K562 (cell line): ENCODE results near the gene HAPSTR1. TPM values are rescaled to one million over a fixed set of nuclear protein-coding genes. Genes with fewer than 3 reads are reported as not detected.

Experiments used
- CBFB ChIP-seq: sonication (generic); formaldehyde crosslinking; IDR thresholded peaks from 2 replicates; pipeline ENCODE4 v1.4.0; 2020; ENCODE audit warnings: mild to moderate bottlenecking, missing genetic modification reagents
- CREB3L1 ChIP-seq: fragments of 450-650 bp; IDR thresholded peaks from 2 replicates; pipeline ENCODE4 v1.6.1; 2014; ENCODE audit warnings: low read depth, mild to moderate bottlenecking, moderate library complexity, borderline replicate concordance
- EP400 ChIP-seq: fragments of 450-650 bp; IDR thresholded peaks from 2 replicates; pipeline ENCODE4 v1.6.1; 2017; ENCODE audit warnings: antibody characterized with exemption, mild to moderate bottlenecking, moderate library complexity
- FOXP1 ChIP-seq: sonication (generic); formaldehyde crosslinking; IDR thresholded peaks from 2 replicates; pipeline ENCODE4 v1.8.0; 2022; ENCODE audit warnings: mild to moderate bottlenecking, missing genetic modification reagents
- JUND ChIP-seq, 2 experiments: IDR thresholded peaks; 2 replicates in 1 of 2; 3 replicates in 1 of 2; pipeline ENCODE4 v1.6.1; 2011; ENCODE audit warnings: borderline replicate concordance in 2 of 2, low read depth in 2 of 2, low read length in 2 of 2, improper control_type of control experiment in 1 of 2, missing biosample characterization in 1 of 2, missing genetic modification characterization in 1 of 2, missing genetic modification reagents in 1 of 2
- MBD2 ChIP-seq: sonication (generic); IDR thresholded peaks from 2 replicates; pipeline ENCODE4 v1.6.1; 2016; ENCODE audit warnings: low read depth, borderline replicate concordance
- NR0B1 ChIP-seq: fragments of 450-650 bp; IDR thresholded peaks from one replicate; pipeline ENCODE4 v1.6.1; 2018; ENCODE audit warnings: mild to moderate bottlenecking, moderate library complexity; ENCODE audit not compliant: partially characterized antibody
- NR1H2 ChIP-seq: sonication (generic); formaldehyde crosslinking; IDR thresholded peaks from 2 replicates; pipeline ENCODE4 v1.4.0; 2020; ENCODE audit warnings: mild to moderate bottlenecking, missing genetic modification reagents
- RBBP5 ChIP-seq: fragments of 200-600 bp; sonication (generic); IDR thresholded peaks from 2 replicates; pipeline ENCODE4 v1.6.1; 2012; ENCODE audit warnings: borderline replicate concordance, mild to moderate bottlenecking, low read length, control low read depth, inconsistent platforms; ENCODE audit not compliant: insufficient read depth, poor library complexity, severe bottlenecking
- SAP30 ChIP-seq: fragments of 200-600 bp; sonication (generic); IDR thresholded peaks from 2 replicates; pipeline ENCODE4 v1.6.1; 2012; ENCODE audit warnings: borderline replicate concordance, low read depth, mild to moderate bottlenecking, moderate library complexity, low read length, control low read depth, inconsistent platforms; ENCODE audit not compliant: insufficient read depth, poor library complexity, severe bottlenecking
- SRSF7 ChIP-seq: fragments of 200-400 bp; formaldehyde crosslinking; optimal IDR thresholded peaks from 2 replicates; pipeline ENCODE3; 2017; ENCODE audit warnings: mild to moderate bottlenecking, low read depth, low read length
- TCFL5 ChIP-seq: fragments of 250-450 bp; sonication (Bioruptor Pico); conservative IDR thresholded peaks from 2 replicates; pipeline ENCODE4 v1.6.1; 2021; ENCODE audit warnings: mild to moderate bottlenecking, moderate library complexity, matching md5 sums
- THRB ChIP-seq: fragments of 450-650 bp; formaldehyde crosslinking; conservative IDR thresholded peaks from 2 replicates; pipeline ENCODE4 v1.4.0; 2022; ENCODE audit warnings: mild to moderate bottlenecking, missing genetic modification characterization
- TRIM28 ChIP-seq: fragments of 450-650 bp; IDR thresholded peaks from 2 replicates; pipeline ENCODE4 v1.6.1; 2017
- ZNF316 ChIP-seq: fragments of 450-650 bp; IDR thresholded peaks from 2 replicates; pipeline ENCODE4 v1.6.1; 2016
- ZNF436 ChIP-seq: fragments of 250-450, 450-650 bp; sonication (Bioruptor Pico); formaldehyde crosslinking; IDR thresholded peaks from 2 replicates; pipeline ENCODE4 v1.7.0; 2020; ENCODE audit warnings: mild to moderate bottlenecking
- ZNF639 ChIP-seq, 2 experiments: fragments of 200-800 bp in 1 of 2; sonication (Bioruptor generic) in 1 of 2; sonication (generic) in 1 of 2; formaldehyde crosslinking in 1 of 2; IDR thresholded peaks in 1 of 2; conservative IDR thresholded peaks in 1 of 2; 2 replicates each; pipeline versions ENCODE4 v1.5.0 to v1.6.1; 2016 to 2020; ENCODE audit warnings: missing compliant biosample characterization in 1 of 2, missing genetic modification characterization in 1 of 2, missing genetic modification reagents in 1 of 2
- ZNF655 ChIP-seq: fragments of 250-450 bp; sonication (Bioruptor Pico); IDR thresholded peaks from 2 replicates; pipeline ENCODE4 v1.5.0; 2021
- ZNF79 ChIP-seq: fragments of 250-450 bp; sonication (Bioruptor Pico); IDR thresholded peaks from 2 replicates; pipeline ENCODE4 v1.4.0; 2020; ENCODE audit warnings: low read depth, mild to moderate bottlenecking, moderate library complexity
- ZNF830 ChIP-seq: fragments of 250-450 bp; sonication (Bioruptor Pico); IDR thresholded peaks from 2 replicates; pipeline ENCODE4 v1.5.0; 2021; ENCODE audit warnings: mild to moderate bottlenecking
- polyA plus RNA-seq, 8 experiments: library from polyadenylated mRNA; depleted of rRNA in 4 of 8; stranded (reverse) in 5 of 8; unstranded in 3 of 8; fragments of >200 nt; fragmentation: Nextera tagmentation in 2 of 8; fragmentation: Illumina TruSeq in 1 of 8; extraction: Ambion mirVana in 2 of 8; extraction: Trizol in 1 of 8; gene quantifications; 2 replicates each; pipeline versions ENCODE4 v1.2.1 to v1.2.3, GENCODE V29; 2011 to 2014; ENCODE audit warnings: inconsistent platforms in 1 of 8, missing spikeins in 1 of 8
- total RNA-seq, 7 experiments: library from RNA; depleted of rRNA in 6 of 7; stranded (reverse); fragments of >200 nt in 6 of 7; fragmentation: Illumina TruSeq in 2 of 7; extraction: Trizol in 2 of 7; gene quantifications; 2 replicates each; pipeline versions ENCODE4 v1.2.1 to v1.2.3, GENCODE V29; 2011 to 2021; ENCODE audit warnings: low replicate concordance in 1 of 7

Gene HAPSTR1
- total and polyA plus RNA-seq, 9 of the 15 experiments (the other 6 are each of a cell fraction or from before 2014, with no cell fraction given), result 10.8 to 67.9 (median 36.5) TPM

GRCh38 chr16:9047689-9048301 lies 43.6 kb upstream of the HAPSTR1 start (continued):
- peak; percentile 100 for TF ChIP-seq JUND (IDR thresholded peaks at IDR 0.05; ENCODE audit: borderline replicate concordance, low read depth, low read length)
- TF ChIP-seq JUND (tag; IDR thresholded peaks at IDR 0.05; ENCODE audit: borderline replicate concordance, low read depth, low read length), result peak; percentile 100
- TF ChIP-seq TRIM28, result no peak
- TF ChIP-seq ZNF639 (CRISPR knock-in tag; conservative IDR thresholded peaks at IDR 0.05 in 1 of 2, IDR thresholded peaks at IDR 0.05 in 1 of 2), result no peak
- TF ChIP-seq ZNF655 (CRISPR knock-in tag), result no peak
- TF ChIP-seq ZNF316, result peak; percentile 100
- TF ChIP-seq THRB, result no peak
- TF ChIP-seq ZNF436 (CRISPR knock-in tag), result no peak
- TF ChIP-seq CREB3L1, result no peak
- TF ChIP-seq CBFB, result no peak
- no peak for TF ChIP-seq NR0B1
- TF ChIP-seq SAP30, result no peak
- TF ChIP-seq SRSF7, result no peak
- TF ChIP-seq RBBP5, result no peak
- TF ChIP-seq ZNF830 (CRISPR knock-in tag), result no peak
- peak; percentile 45; the same call in 1 of the 2 replicates for TF ChIP-seq MBD2
- no peak for TF ChIP-seq FOXP1 (CRISPR knock-in tag)
- TF ChIP-seq TCFL5, result no peak
- TF ChIP-seq EP400, result peak; percentile 42; the same call in 1 of the 2 replicates
- no peak for TF ChIP-seq ZNF79 (CRISPR knock-in tag)
- no peak for TF ChIP-seq NR1H2 (CRISPR knock-in tag)
